GM18508 (cell line): Measurements from ENCODE around the gene SIX2.

ENCODE experiments used
- ATAC-seq: cut with Tn5 transposase; IDR thresholded peaks from one replicate; pipeline ENCODE4 v1.9.1; 2021; ENCODE audit warnings: moderate number of reproducible peaks; ENCODE audit not compliant: insufficient read depth, unreplicated experiment

The SIX2 gene

DNA sequence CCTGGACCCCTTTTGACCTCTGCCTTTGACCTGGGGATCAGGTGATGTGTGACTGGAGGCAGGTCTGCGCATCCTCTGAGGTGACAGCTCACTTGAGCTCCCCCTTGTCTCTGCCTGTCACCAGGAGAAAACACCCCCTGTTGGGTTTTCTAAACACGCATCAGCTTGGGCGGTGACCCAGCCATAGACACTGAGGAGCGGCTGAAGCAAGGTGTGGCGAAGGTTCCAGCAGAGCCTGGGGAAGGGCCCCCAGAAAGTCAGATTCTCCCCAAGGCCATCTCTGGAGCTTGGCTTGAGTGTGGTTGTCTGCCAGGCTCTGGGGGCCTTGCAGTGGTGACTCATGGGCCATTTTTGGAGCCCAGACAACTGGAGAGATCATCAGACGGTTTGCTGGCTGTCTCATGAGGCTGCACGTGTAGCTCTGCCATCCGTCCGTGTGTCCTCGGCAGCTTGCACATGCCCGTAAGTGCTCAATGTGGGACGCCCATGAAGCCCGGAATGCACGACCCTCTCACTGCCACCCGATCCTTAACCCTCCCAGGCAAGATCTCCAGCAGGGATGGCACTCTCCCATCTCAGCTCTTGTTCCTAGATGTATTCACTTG lies 38.3 kb downstream of the SIX2 start:
- no peak for ATAC-seq

DNA sequence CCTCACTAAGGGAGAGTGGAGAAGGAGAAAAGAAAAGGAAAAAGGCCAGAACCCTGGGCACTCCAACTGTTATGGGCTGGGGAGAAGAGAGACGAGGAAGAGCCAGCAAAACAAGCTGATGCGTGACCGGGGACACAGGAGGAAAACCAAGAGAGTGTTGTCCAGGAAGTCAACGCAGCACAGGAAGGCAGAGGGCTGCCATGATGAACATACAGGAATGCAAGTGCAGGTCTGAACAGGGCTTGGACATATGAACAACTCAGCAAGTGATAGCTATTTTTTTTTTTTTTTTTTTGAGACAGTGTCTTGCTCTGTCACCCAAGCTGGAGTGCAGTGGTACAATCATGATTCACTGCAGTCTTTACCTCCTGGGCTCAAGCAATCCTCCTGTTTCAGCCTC lies 39.3 kb downstream of the SIX2 start:
- no peak for ATAC-seq

GRCh38 chr2:44967727-44968432 lies 41.4 kb downstream of the SIX2 start:
- no peak for ATAC-seq

DNA sequence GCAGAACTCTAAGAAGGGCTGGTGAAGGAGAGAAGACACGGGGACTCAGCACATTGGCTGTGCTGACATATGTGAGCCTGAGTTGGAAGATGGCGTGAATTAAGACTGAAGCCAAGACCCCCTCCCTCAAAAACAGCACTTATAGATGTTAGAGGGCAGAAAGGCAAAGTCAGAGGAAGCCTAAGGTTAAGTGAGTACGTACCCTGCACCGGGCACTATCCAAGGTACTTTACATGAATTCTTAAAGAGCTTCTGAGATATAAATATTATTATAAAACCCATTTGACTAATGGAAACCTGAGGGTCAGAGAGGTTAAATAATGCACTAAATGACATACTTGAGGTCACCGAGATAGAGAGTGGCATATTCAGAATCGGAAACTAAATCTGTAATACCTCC lies 42.2 kb downstream of the SIX2 start:
- no peak for ATAC-seq

- ATAC-seq: no peak
Observed at GRCh38 chr2:44965684-44966083, 43.6 kb downstream of the SIX2 start.

GRCh38 chr2:44964752-44965236 lies 44.5 kb downstream of the SIX2 start:
- no peak for ATAC-seq

DNA sequence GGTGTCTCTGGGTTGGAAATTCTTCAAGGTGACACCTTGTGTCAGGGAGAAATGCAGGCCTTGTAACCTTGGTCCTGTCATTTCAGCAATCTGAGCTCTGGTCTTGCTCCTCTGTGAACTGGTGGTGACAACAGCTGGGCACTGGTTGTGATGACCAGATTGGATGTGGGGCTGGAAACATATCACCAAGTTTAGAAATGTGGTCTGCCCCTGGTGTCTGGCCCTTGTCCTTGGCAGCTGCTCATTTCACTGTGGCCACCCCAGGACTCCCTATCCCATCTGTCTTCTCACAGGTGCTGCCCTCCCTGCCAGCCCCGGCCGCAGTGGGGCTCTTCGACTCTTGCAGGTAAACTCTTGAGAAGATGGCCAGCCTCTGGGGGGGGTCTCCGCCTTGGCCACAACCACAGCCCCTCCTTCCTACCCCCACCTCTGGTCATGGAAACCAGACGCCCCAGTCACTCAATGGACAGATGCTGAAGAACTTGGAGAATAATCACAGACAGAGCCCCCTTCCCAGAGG lies 47.0 kb downstream of the SIX2 start:
- no peak for ATAC-seq

DNA sequence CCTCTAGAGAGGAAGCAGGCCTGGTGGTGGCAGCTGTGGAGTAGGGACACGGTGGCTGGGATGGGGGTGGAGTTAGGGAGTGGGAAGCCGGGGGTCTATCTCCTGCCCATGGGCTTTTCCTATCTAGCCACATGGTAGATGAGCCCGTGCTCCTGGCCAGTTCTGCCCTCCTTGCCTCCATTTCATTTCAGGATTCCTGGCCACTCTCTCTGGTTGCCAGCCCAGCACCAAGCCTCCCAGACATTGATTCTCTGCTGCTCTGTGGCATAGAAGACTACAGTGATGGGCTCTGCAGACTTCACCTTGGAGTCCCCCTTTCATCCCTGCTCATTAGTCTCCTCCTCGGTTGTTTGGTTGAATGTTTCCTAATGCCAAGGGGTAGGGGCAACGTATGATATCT lies 48.4 kb downstream of the SIX2 start:
- ATAC-seq: no peak

- no peak for ATAC-seq
Observed at GRCh38 chr2:44959855-44960254, 49.4 kb downstream of the SIX2 start.

- ATAC-seq: no peak
Observed at GRCh38 chr2:44957656-44958327, 51.5 kb downstream of the SIX2 start.

DNA sequence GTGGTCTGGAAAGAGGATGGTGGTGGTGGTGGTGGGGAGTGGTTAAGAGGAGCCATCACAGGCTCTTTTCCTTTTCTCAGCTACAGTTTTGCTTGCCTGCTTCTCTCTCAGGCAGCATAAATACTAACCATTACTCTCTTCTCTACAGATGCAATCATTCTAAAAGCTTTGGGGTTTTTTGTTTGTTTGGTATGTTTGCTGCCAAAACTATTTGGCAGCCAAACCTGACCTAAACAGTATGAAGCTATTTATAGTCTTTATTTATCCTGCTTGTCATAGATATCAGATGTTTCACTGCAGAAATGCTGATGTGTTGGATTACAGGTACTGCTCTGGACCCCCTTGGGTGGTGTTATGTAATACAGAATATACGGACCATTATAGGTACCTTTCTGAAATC lies 52.4 kb downstream of the SIX2 start:
- ATAC-seq: no peak

- ATAC-seq: no peak
Observed at GRCh38 chr2:44955593-44956392, 53.5 kb downstream of the SIX2 start.
